AG08396 (cell line): ENCODE results near the gene NF1.
"Not testable (repeated sequence)": the region's sequence is repeated elsewhere in the genome, so short reads cannot be mapped to it uniquely, and the experiment has no call there.

Source experiments
- DNase-seq: peaks from one replicate; pipeline ENCODE4 v3.0.0; 2012; ENCODE audit warnings: low spot score, mixed read lengths

The NF1 gene

GRCh38 chr17:31130286-31131224 is 35.8 kb downstream of the NF1 start:
- DNase-seq, result no peak

- DNase-seq, result no peak
Observed at GRCh38 chr17:31131299-31131698, 36.5 kb downstream of the NF1 start.

- no peak for DNase-seq
Observed at GRCh38 chr17:31132977-31133376, 38.2 kb downstream of the NF1 start.

GRCh38 chr17:31134576-31134975 is 39.8 kb downstream of the NF1 start:
- no peak for DNase-seq

- DNase-seq, result no peak
Observed at GRCh38 chr17:31136319-31136718, 41.5 kb downstream of the NF1 start.

- DNase-seq, result no peak
Observed at GRCh38 chr17:31140111-31140510, 45.3 kb downstream of the NF1 start.

GRCh38 chr17:31144428-31144827 is 49.7 kb downstream of the NF1 start:
- no peak for DNase-seq

- DNase-seq, result no peak
Observed at GRCh38 chr17:31144836-31145235, 50.1 kb downstream of the NF1 start.

- no peak for DNase-seq
Observed at GRCh38 chr17:31147507-31148202, 52.9 kb downstream of the NF1 start.

- no peak for DNase-seq
Observed at GRCh38 chr17:31148205-31148604, 53.4 kb downstream of the NF1 start.

GRCh38 chr17:31152271-31152670 is 57.5 kb downstream of the NF1 start:
- DNase-seq, result no peak

GRCh38 chr17:31155208-31155810 is 60.5 kb downstream of the NF1 start:
- no peak for DNase-seq

GRCh38 chr17:31156326-31156725 is 61.5 kb downstream of the NF1 start:
- DNase-seq, result no peak

- DNase-seq, result not testable (repeated sequence)
Observed at GRCh38 chr17:31156864-31157263, 62.1 kb downstream of the NF1 start.

- no peak for DNase-seq
Observed at GRCh38 chr17:31158746-31159377, 64.1 kb downstream of the NF1 start.

- no peak for DNase-seq
Observed at GRCh38 chr17:31163091-31163781, 68.5 kb downstream of the NF1 start.

GRCh38 chr17:31167111-31167510 is 72.3 kb downstream of the NF1 start:
- DNase-seq, result no peak

GRCh38 chr17:31171701-31172100 is 76.9 kb downstream of the NF1 start:
- no peak for DNase-seq

- DNase-seq, result no peak
Observed at GRCh38 chr17:31172388-31172787, 77.6 kb downstream of the NF1 start.

GRCh38 chr17:31174215-31174614 is 79.4 kb downstream of the NF1 start:
- no peak for DNase-seq

- no peak for DNase-seq
Observed at GRCh38 chr17:31175237-31175636, 80.5 kb downstream of the NF1 start.

- not testable (repeated sequence) for DNase-seq
Observed at GRCh38 chr17:31176143-31176542, 81.4 kb downstream of the NF1 start.
